DND-41 (cell line): ENCODE data around the gene LRRFIP2.

ENCODE experiments used
- ATAC-seq: fragments of 200-7000 bp; cut with Tn5 transposase; 3 replicates; pipeline ENCODE4 v1.9.1; 2021; ENCODE audit warnings: low read depth; ENCODE audit not compliant: insufficient read depth
- DNase-seq: peaks from one replicate; pipeline ENCODE4 v3.0.0-alpha.2; 2020
- H2AFZ ChIP-seq: 2 replicates; pipeline ENCODE4 v1.6.0; 2012; ENCODE audit warnings: low read depth, low read length
- H3K27ac ChIP-seq: 2 replicates; pipeline ENCODE4 v1.5.1; 2012; ENCODE audit warnings: low read length, inconsistent platforms
- H3K27me3 ChIP-seq: fragments of 200-600 bp; sonication (generic); 2 replicates; pipeline ENCODE4 v1.6.0; 2012; ENCODE audit warnings: low read length, mild to moderate bottlenecking, inconsistent platforms; ENCODE audit not compliant: insufficient read depth, poor library complexity
- H3K36me3 ChIP-seq: 2 replicates; pipeline ENCODE4 v1.5.1; 2012; ENCODE audit warnings: low read length, inconsistent platforms; ENCODE audit not compliant: insufficient read depth
- H3K4me1 ChIP-seq: 2 replicates; pipeline ENCODE4 v1.5.1; 2012; ENCODE audit warnings: mild to moderate bottlenecking, low read length; ENCODE audit not compliant: insufficient read depth
- H3K4me2 ChIP-seq: 2 replicates; pipeline ENCODE4 v1.6.0; 2012; ENCODE audit warnings: mild to moderate bottlenecking, moderate library complexity, low read length, inconsistent platforms; ENCODE audit not compliant: insufficient read depth
- H3K4me3 ChIP-seq, 2 experiments: fragments of 200-600 bp in 1 of 2; shearing (Covaris generic) in 1 of 2; 2 replicates each; pipeline ENCODE4 v1.5.1; 2012 to 2016; ENCODE audit warnings: inconsistent platforms in 2 of 2, low read length in 2 of 2, mild to moderate bottlenecking in 2 of 2, low read depth in 1 of 2, moderate library complexity in 1 of 2
- H3K79me2 ChIP-seq: 2 replicates; pipeline ENCODE4 v1.6.0; 2012; ENCODE audit warnings: low read length, inconsistent platforms; ENCODE audit not compliant: insufficient read depth
- H3K9ac ChIP-seq: 2 replicates; pipeline ENCODE4 v1.6.0; 2012; ENCODE audit warnings: low read depth, mild to moderate bottlenecking, inconsistent platforms, low read length, moderate library complexity
- H3K9me3 ChIP-seq: 2 replicates; pipeline ENCODE4 v1.5.1; 2012; ENCODE audit warnings: low read length, moderate library complexity, mild to moderate bottlenecking, inconsistent platforms; ENCODE audit not compliant: insufficient read depth, severe bottlenecking
- H4K20me1 ChIP-seq: 2 replicates; pipeline ENCODE4 v1.6.0; 2012; ENCODE audit warnings: low read length; ENCODE audit not compliant: insufficient read depth
- CTCF ChIP-seq: IDR thresholded peaks from 2 replicates; pipeline ENCODE4 v1.5.1; 2012; ENCODE audit warnings: borderline replicate concordance, low read length, moderate library complexity, mild to moderate bottlenecking; ENCODE audit not compliant: poor library complexity, severe bottlenecking; ENCODE audit errors: extremely low read depth
- EZH2 ChIP-seq: IDR thresholded peaks from 3 replicates; pipeline ENCODE4 v1.6.1; 2012; ENCODE audit warnings: borderline replicate concordance, low read depth, mild to moderate bottlenecking, moderate library complexity, low read length, inconsistent platforms; ENCODE audit not compliant: severe bottlenecking

Gene LRRFIP2

DNA sequence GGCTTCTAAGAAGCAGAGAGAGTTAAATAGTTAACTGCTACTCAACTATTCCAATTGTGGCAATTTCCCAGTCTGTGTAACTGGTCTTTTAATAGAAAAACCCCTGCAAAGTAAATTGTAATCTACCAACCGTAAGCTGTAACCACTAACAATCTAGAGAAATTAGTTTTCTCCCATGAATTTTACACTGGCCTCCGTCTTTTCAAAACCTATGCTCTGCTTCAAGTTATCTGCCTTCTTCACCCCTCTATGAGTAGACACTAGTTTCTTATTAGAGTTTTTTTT lies 42.6 kb downstream of the LRRFIP2 start:
- Histone ChIP-seq H3K4me2 (no peak overlapping the region), H3K4me3 (no peak overlapping the region), H3K27ac (no peak overlapping the region), H3K9ac (no peak overlapping the region), H3K4me1 (no peaks in the 10 kb centered on the region), H2AFZ (no peak overlapping the region), H3K79me2 (peaks cover 3% of the 10 kb centered on the region; the same call in 1 of the 2 replicates), H3K27me3 (no peaks in the 10 kb centered on the region), H3K9me3 (no peaks in the 10 kb centered on the region), H3K36me3 (no peaks in the 10 kb centered on the region), H4K20me1 (no peaks in the 10 kb centered on the region; the same call in 1 of the 2 replicates)
- ATAC-seq (no peak), DNase-seq (no peak)
- TF ChIP-seq EZH2: no peak
- no peak for TF ChIP-seq CTCF

GRCh38 chr3:37130984-37131859 lies 43.2 kb downstream of the LRRFIP2 start:
- Histone ChIP-seq H3K27me3 (no peaks in the 10 kb centered on the region), H3K9me3 (no peaks in the 10 kb centered on the region), H3K4me2 (no peak overlapping the region), H3K4me3 (no peak overlapping the region), H4K20me1 (no peaks in the 10 kb centered on the region; the same call in 1 of the 2 replicates), H3K36me3 (no peaks in the 10 kb centered on the region), H3K9ac (no peak overlapping the region), H3K79me2 (peaks cover 3% of the 10 kb centered on the region; the same call in 1 of the 2 replicates), H3K27ac (no peak overlapping the region), H3K4me1 (no peaks in the 10 kb centered on the region), H2AFZ (no peak overlapping the region)
- no peak for DNase-seq
- ATAC-seq: no peak
- TF ChIP-seq CTCF: no peak
- TF ChIP-seq EZH2: no peak

DNA sequence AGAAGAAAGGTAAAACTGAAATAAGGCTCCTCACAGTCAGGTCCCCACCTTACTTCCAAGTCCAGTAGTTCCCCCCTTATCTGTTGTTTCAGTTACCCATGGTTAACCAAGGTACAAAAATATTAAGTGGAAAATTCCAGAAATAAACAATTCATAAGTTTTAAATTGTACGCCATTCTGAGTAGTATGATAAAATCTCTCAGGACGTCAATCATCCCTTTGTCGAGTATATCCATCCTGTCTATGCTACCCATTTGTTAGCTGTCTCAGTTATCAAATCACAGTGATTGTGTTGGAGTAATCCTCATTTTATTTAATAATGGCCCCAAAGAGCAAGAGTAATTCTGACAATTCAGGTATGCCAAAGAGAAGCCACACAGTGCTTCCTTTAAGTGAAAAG lies 43.9 kb downstream of the LRRFIP2 start:
- TF ChIP-seq EZH2: no peak
- TF ChIP-seq CTCF: no peak
- H4K20me1 ChIP-seq: no peaks in the 10 kb centered on the region; the same call in 1 of the 2 replicates
- DNase-seq (no peak), ATAC-seq (no peak)
- no peaks in the 10 kb centered on the region for H3K9me3 ChIP-seq
- no peaks in the 10 kb centered on the region for H3K4me1 ChIP-seq
- no peaks in the 10 kb centered on the region for H3K36me3 ChIP-seq
- no peak overlapping the region for H3K27ac ChIP-seq
- H2AFZ ChIP-seq: no peak overlapping the region
- H3K4me2 ChIP-seq: no peak overlapping the region
- H3K9ac ChIP-seq: no peak overlapping the region
- peaks cover 3% of the 10 kb centered on the region; the same call in 1 of the 2 replicates for H3K79me2 ChIP-seq
- H3K27me3 ChIP-seq: no peaks in the 10 kb centered on the region
- no peak overlapping the region for H3K4me3 ChIP-seq
